Smooth muscle cell (in vitro differentiated cells): ENCODE data around the gene NRBF2. TPM values are rescaled to one million over a fixed set of nuclear protein-coding genes. Genes with fewer than 3 reads are reported as not detected.
"Not testable (repeated sequence)": the region's sequence is repeated elsewhere in the genome, so short reads cannot be mapped to it uniquely, and the experiment has no call there.

Source experiments
- DNase-seq: peaks from one replicate; lab custom pipeline; 2025; ENCODE audit not compliant: unreplicated experiment; lab: John Stamatoyannopoulos, UW
- H2AFZ ChIP-seq: fragments of 200-600 bp; sonication (generic); 2 replicates; pipeline ENCODE4 v1.6.0; 2016; ENCODE audit warnings: antibody characterized with exemption, low read depth, mild to moderate bottlenecking
- H3F3A ChIP-seq: fragments of 200-600 bp; sonication (generic); 2 replicates; pipeline ENCODE4 v1.6.0; 2017; ENCODE audit warnings: antibody characterized with exemption, low read depth
- H3K27ac ChIP-seq: fragments of 200-600 bp; sonication (generic); 2 replicates; pipeline ENCODE4 v1.5.1; 2016; ENCODE audit warnings: low read depth, mild to moderate bottlenecking
- H3K27me3 ChIP-seq: fragments of 200-600 bp; sonication (generic); 2 replicates; pipeline ENCODE4 v1.6.1; 2016; ENCODE audit warnings: low read depth, mild to moderate bottlenecking
- H3K36me3 ChIP-seq: fragments of 200-600 bp; sonication (generic); 2 replicates; pipeline ENCODE4 v1.5.1; 2016; ENCODE audit warnings: low read depth
- H3K4me1 ChIP-seq: fragments of 200-600 bp; sonication (generic); 2 replicates; pipeline ENCODE4 v1.5.1; 2016; ENCODE audit warnings: low read depth
- H3K4me2 ChIP-seq: fragments of 200-600 bp; sonication (generic); 2 replicates; pipeline ENCODE4 v1.6.0; 2016; ENCODE audit warnings: mild to moderate bottlenecking
- H3K4me3 ChIP-seq: fragments of 200-600 bp; sonication (generic); 2 replicates; pipeline ENCODE4 v1.5.1; 2016; ENCODE audit warnings: mild to moderate bottlenecking
- H3K79me2 ChIP-seq: fragments of 200-600 bp; sonication (generic); 2 replicates; pipeline ENCODE4 v1.6.0; 2016; ENCODE audit warnings: low read depth, mild to moderate bottlenecking
- H3K9ac ChIP-seq: fragments of 200-600 bp; sonication (generic); 2 replicates; pipeline ENCODE4 v1.6.0; 2016; ENCODE audit warnings: low read depth
- H3K9me3 ChIP-seq: fragments of 200-600 bp; sonication (generic); replicated peaks from 2 replicates; pipeline ENCODE4 v1.5.1; 2016; ENCODE audit warnings: low read depth
- H4K20me1 ChIP-seq: fragments of 200-600 bp; sonication (generic); 2 replicates; pipeline ENCODE4 v1.6.0; 2016; ENCODE audit warnings: low read depth
- WGBS: methylation state at CpG from one replicate; pipeline ENCODE4 v1.1.7; 2016; ENCODE audit warnings: low lambda C conversion rate; 5-methylcytosine and 5-hydroxymethylcytosine counted together
- polyA plus RNA-seq: library from polyadenylated mRNA; unstranded; fragments of >200 nt; fragmentation: Nextera tagmentation; extraction: Ambion mirVana; gene quantifications from 2 replicates; pipeline ENCODE4 v1.2.1, GENCODE V29; 2016
- total RNA-seq: library from RNA; depleted of rRNA; stranded (reverse); fragments of >200 nt; gene quantifications from 2 replicates; pipeline ENCODE4 v1.2.3, GENCODE V29; 2014
- TF ChIP-seq, protein P1 (sequence below): fragments of 200-600 bp; sonication (generic); IDR thresholded peaks from 2 replicates; pipeline ENCODE4 v1.5.1; 2017; ENCODE audit warnings: borderline replicate concordance, mild to moderate bottlenecking, antibody characterized with exemption; ENCODE audit not compliant: insufficient read depth, poor library complexity, severe bottlenecking

Gene NRBF2
- total RNA-seq: 65.5 and 69.2 TPM in 2 replicates
- polyA plus RNA-seq: 48.0 and 61.9 TPM in 2 replicates

DNA sequence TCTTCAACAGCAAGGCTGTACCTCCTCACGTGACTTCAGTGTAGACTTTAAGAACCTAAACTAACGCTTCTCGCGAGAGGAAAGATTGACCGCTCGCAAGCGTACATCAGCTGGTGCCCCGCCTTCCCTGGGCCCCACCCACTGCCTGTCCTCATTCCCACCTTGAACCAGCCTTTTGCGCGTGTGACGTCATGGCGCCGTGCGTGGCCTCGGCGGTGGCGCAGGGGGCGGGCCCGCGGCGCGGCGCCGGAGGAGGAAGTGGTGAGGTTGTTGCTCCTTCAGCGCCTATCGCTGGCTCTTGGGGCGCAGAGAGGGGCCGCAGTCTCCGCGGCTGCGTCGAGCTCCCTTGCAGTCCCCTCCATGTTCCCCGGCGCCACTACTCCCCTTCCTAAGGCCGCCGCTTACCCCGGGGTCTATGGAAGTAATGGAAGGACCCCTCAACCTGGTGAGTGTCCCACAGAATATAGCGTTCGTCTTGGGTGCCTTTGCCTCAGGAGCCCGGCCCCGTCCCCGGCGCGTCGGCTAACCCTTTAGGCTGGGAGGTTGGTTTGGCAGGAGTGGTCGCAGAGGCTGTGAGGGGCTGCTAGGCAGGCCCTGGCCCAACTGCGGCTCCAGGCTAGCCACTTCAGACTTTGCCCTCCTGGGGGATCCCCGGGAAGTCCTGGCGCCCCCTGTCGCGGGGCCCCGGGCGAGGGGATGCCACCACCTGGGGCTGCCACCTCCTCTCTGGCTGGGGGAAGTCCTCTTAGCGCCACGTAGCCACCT, at the start of gene NRBF2:
NRBF2 (plus strand) TSS at position 273 of the 765 bp plus-strand sequence; CDS start at position 416, 143 bp downstream.
- peak within 1 kb of the TSS; percentile 98 for H3K9ac ChIP-seq
- no peaks in the 10 kb centered on the region for H3K27me3 ChIP-seq
- under 1% methylated on average over 55 of the region's 55 CpGs for WGBS
- H2AFZ ChIP-seq: peak within 1 kb of the TSS; percentile 67
- peaks cover 14% of the 10 kb centered on the region for H3K4me1 ChIP-seq
- peak within 1 kb of the TSS; percentile 99 for H3K4me2 ChIP-seq
- no peaks in the 10 kb centered on the region for H3K9me3 ChIP-seq
- H4K20me1 ChIP-seq: peaks cover 42% of the 10 kb centered on the region
- H3K27ac ChIP-seq: peak within 1 kb of the TSS; percentile 94
- H3K79me2 ChIP-seq: peaks cover 50% of the 10 kb centered on the region
- H3K36me3 ChIP-seq: no peaks in the 10 kb centered on the region
- H3F3A ChIP-seq: no peaks in the 10 kb centered on the region
- H3K4me3 ChIP-seq: peak within 1 kb of the TSS; percentile 96
- TF ChIP-seq, protein P1, sequence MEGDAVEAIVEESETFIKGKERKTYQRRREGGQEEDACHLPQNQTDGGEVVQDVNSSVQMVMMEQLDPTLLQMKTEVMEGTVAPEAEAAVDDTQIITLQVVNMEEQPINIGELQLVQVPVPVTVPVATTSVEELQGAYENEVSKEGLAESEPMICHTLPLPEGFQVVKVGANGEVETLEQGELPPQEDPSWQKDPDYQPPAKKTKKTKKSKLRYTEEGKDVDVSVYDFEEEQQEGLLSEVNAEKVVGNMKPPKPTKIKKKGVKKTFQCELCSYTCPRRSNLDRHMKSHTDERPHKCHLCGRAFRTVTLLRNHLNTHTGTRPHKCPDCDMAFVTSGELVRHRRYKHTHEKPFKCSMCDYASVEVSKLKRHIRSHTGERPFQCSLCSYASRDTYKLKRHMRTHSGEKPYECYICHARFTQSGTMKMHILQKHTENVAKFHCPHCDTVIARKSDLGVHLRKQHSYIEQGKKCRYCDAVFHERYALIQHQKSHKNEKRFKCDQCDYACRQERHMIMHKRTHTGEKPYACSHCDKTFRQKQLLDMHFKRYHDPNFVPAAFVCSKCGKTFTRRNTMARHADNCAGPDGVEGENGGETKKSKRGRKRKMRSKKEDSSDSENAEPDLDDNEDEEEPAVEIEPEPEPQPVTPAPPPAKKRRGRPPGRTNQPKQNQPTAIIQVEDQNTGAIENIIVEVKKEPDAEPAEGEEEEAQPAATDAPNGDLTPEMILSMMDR: peak; percentile 21
- DNase-seq: peak; percentile 72

- not testable (repeated sequence) for H3K27ac ChIP-seq, H3K79me2 ChIP-seq, H3K36me3 ChIP-seq, H3K4me1 ChIP-seq, H3F3A ChIP-seq, H3K9me3 ChIP-seq, H2AFZ ChIP-seq, DNase-seq, H3K4me2 ChIP-seq, H3K4me3 ChIP-seq, H4K20me1 ChIP-seq, H3K27me3 ChIP-seq, H3K9ac ChIP-seq
- 96% methylated on average over 14 of the region's 14 CpGs for WGBS
Observed at GRCh38 chr10:63083406-63083805, 49.7 kb upstream of the NRBF2 start.

DNA sequence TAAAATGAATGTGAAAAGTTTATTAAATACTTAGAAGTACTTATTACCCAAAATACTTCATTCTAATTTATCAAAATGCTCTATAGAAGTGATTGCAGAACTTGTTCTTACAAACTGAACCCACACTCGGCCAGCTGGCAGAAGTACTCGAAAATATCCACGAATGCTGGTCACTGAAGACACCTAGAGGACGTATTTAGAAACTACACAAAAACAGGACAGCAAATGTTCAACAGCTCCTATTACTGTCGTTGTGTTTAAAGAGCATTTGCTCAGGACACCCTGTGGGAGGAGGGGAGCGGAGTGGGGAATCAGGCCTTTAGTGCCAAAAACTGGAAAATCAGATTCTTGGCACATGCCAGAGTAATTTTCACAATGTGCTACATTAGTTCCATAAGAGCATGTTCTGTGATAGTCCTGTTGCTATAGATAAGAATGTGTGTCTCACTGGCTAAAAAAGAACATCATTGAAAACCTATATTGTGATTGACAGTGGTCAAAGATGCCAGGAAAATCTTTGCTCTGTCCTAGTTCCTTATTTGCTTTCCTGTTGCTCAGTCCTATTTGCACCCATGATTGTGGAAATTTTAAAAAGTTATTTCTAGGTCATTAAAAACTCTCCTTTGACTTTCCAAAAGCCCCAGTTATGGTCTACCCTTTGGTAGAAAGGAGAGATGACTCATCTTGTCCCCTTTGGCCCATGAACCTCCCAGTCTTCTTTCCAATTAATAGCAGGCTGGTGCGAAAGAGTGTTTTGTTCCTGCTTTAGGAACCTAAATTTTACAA, 49.0 kb upstream of the NRBF2 start:
- no peak for DNase-seq
- Histone ChIP-seq H3K36me3 (no peaks in the 10 kb centered on the region), H3K9ac (no peak overlapping the region), H3K4me3 (no peak overlapping the region), H3K27ac (peak overlapping the region; percentile 37), H3K27me3 (no peaks in the 10 kb centered on the region), H3K9me3 (no peaks in the 10 kb centered on the region), H3K4me1 (no peaks in the 10 kb centered on the region), H3K79me2 (no peaks in the 10 kb centered on the region), H3F3A (peaks cover 4% of the 10 kb centered on the region), H4K20me1 (no peaks in the 10 kb centered on the region), H3K4me2 (no peak overlapping the region), H2AFZ (peak overlapping the region; percentile 77)
- 23% methylated on average over 7 of the region's 7 CpGs for WGBS
- TF ChIP-seq, protein P1: peak; percentile 63

GRCh38 chr10:63084690-63085382, 48.3 kb upstream of the NRBF2 start:
- H2AFZ ChIP-seq: peak overlapping the region; percentile 77

More at GRCh38 chr10:63084690-63085382, 48.3 kb upstream of the NRBF2 start:
- TF ChIP-seq, protein P1: no peak
- no peaks in the 10 kb centered on the region for H4K20me1 ChIP-seq
- peak overlapping the region; percentile 37 for H3K27ac ChIP-seq
- H3K4me3 ChIP-seq: no peak overlapping the region
- no peak overlapping the region for H3K4me2 ChIP-seq
- H3K36me3 ChIP-seq: no peaks in the 10 kb centered on the region
- H3K9ac ChIP-seq: no peak overlapping the region
- no peaks in the 10 kb centered on the region for H3K27me3 ChIP-seq
- 74% methylated on average over 4 of the region's 4 CpGs for WGBS
- H3K9me3 ChIP-seq: no peaks in the 10 kb centered on the region
- H3K4me1 ChIP-seq: no peaks in the 10 kb centered on the region
- peaks cover 4% of the 10 kb centered on the region for H3F3A ChIP-seq
- H3K79me2 ChIP-seq: no peaks in the 10 kb centered on the region
- no peak for DNase-seq
